ENCODE data around the gene HDAC9. TPM values are rescaled to one million over a fixed set of nuclear protein-coding genes. Genes with fewer than 3 reads are reported as not detected.
A peak's percentile ranks its signal among the peaks of the same experiment; 100 is the strongest.

HDAC9 gene
- total RNA-seq, 1 experiment from 2014 or later, result 14.7 TPM

- peaks cover 25% of the 10 kb centered on the region for H3F3A ChIP-seq (ENCODE audit: insufficient read depth, low read depth)
- 0 out of 2 replicates have a peak, but pooled peaks cover 5% of the 10 kb centered on the region for H3K9me3 ChIP-seq (ENCODE audit: insufficient read depth, low read depth)
- peak in 1 of 2 experiments; percentile 11 for DNase-seq
- H3K27ac ChIP-seq, result no peak overlapping the region
- peaks cover 30% of the 10 kb centered on the region for H3K4me1 ChIP-seq (replicated peaks; ENCODE audit: insufficient read depth)
- POLR2A ChIA-PET (ENCODE audit: unreplicated experiment), result no interaction called here
- H3K4me2 ChIP-seq, result no peak overlapping the region
- no peak overlapping the region for H3K4me3 ChIP-seq
- no peaks in the 10 kb centered on the region for H3K27me3 ChIP-seq (ENCODE audit: insufficient read depth, low read depth)
- intact Hi-C loops (cut with micrococcal nuclease; ENCODE audit: unreplicated experiment), result no loop called here
- H3K9me2 ChIP-seq (ENCODE audit: insufficient read depth), result 0 out of 2 replicates have a peak, but pooled peaks cover 3% of the 10 kb centered on the region
- no peak overlapping the region for H2AFZ ChIP-seq
- peaks cover 11% of the 10 kb centered on the region for H3K79me2 ChIP-seq (ENCODE audit: low read depth)
- CTCF ChIA-PET, result no interaction called here
- no peak for TF ChIP-seq CTCF (conservative IDR thresholded peaks at IDR 0.05)
- H3K36me3 ChIP-seq (ENCODE audit: low read depth), result no peaks in the 10 kb centered on the region
- no TSS peak for BruUV-seq (replicated peaks)
- H4K20me1 ChIP-seq (ENCODE audit: insufficient read depth), result no peaks in the 10 kb centered on the region
Observed at GRCh38 chr7:18505870-18506460, 10.4 kb downstream of the HDAC9 start.

GRCh38 chr7:18508443-18509427 lies 13.2 kb downstream of the HDAC9 start:
- 0 out of 2 replicates have a peak, but pooled peaks cover 5% of the 10 kb centered on the region for H3K9me3 ChIP-seq (ENCODE audit: insufficient read depth, low read depth)
- intact Hi-C loops (cut with micrococcal nuclease; ENCODE audit: unreplicated experiment), result loop anchor here (1.0 kb wide), 2 partner anchors 13 to 152 kb away; partner anchors contain the start of gene HDAC9
- no peak; the same call in 1 of the 2 replicates for TF ChIP-seq CTCF (conservative IDR thresholded peaks at IDR 0.05)
- no peak for TF ChIP-seq EZH2 (IDR thresholded peaks at IDR 0.05; ENCODE audit: low read depth)
- ChIA-PET CTCF (interaction anchor here (2.1 kb wide), 1 partner anchor 62 kb away, joined by 13 read pairs; no protein-coding TSS in a partner anchor), POLR2A (ENCODE audit: unreplicated experiment) (interaction anchor here (0.6 to 1.0 kb wide), 16 partner anchors 12 to 1833 kb away, joined by 3 to 15 read pairs (median 5); partner anchors contain the start of genes HDAC9 and MACC1)
- H3K27me3 ChIP-seq (ENCODE audit: insufficient read depth, low read depth), result no peaks in the 10 kb centered on the region
- peak overlapping the region; percentile 59 for H3K4me3 ChIP-seq
- DNase-seq, result peak; percentile 59 to 99
- H3K4me2 ChIP-seq, result peak overlapping the region; percentile 81
- TSS peak; percentile 93 for BruUV-seq (replicated peaks)
- H3K27ac ChIP-seq, result peak overlapping the region; percentile 98
- H3K4me1 ChIP-seq (replicated peaks; ENCODE audit: insufficient read depth), result peaks cover 37% of the 10 kb centered on the region
- no peaks in the 10 kb centered on the region for H4K20me1 ChIP-seq (ENCODE audit: insufficient read depth)
- H2AFZ ChIP-seq, result peak overlapping the region; percentile 71
- H3K9me2 ChIP-seq (ENCODE audit: insufficient read depth), result 0 out of 2 replicates have a peak, but pooled peaks cover 3% of the 10 kb centered on the region
- H3K79me2 ChIP-seq (ENCODE audit: low read depth), result peaks cover 18% of the 10 kb centered on the region
- no peaks in the 10 kb centered on the region for H3K36me3 ChIP-seq (ENCODE audit: low read depth)
- peaks cover 25% of the 10 kb centered on the region for H3F3A ChIP-seq (ENCODE audit: insufficient read depth, low read depth)

GRCh38 chr7:18509481-18509880 lies 13.9 kb downstream of the HDAC9 start:
- CTCF ChIA-PET, result interaction anchor here (2.1 kb wide), 1 partner anchor 61 kb away, joined by 13 read pairs; no protein-coding TSS in a partner anchor
- peak in 1 of 2 experiments; percentile 60 for DNase-seq
- Histone ChIP-seq H3K79me2 (ENCODE audit: low read depth) (peaks cover 18% of the 10 kb centered on the region), H3K27ac (peak overlapping the region; percentile 98), H4K20me1 (ENCODE audit: insufficient read depth) (no peaks in the 10 kb centered on the region), H3F3A (ENCODE audit: insufficient read depth, low read depth) (peaks cover 25% of the 10 kb centered on the region), H3K36me3 (ENCODE audit: low read depth) (no peaks in the 10 kb centered on the region), H3K9me3 (ENCODE audit: insufficient read depth, low read depth) (0 out of 2 replicates have a peak, but pooled peaks cover 5% of the 10 kb centered on the region), H2AFZ (peak overlapping the region; percentile 71), H3K4me1 (replicated peaks; ENCODE audit: insufficient read depth) (peaks cover 38% of the 10 kb centered on the region), H3K9me2 (ENCODE audit: insufficient read depth) (0 out of 2 replicates have a peak, but pooled peaks cover 3% of the 10 kb centered on the region), H3K27me3 (ENCODE audit: insufficient read depth, low read depth) (no peaks in the 10 kb centered on the region), H3K4me2 (peak overlapping the region; percentile 81), H3K4me3 (peak overlapping the region; percentile 59)
- POLR2A ChIA-PET (ENCODE audit: unreplicated experiment), result interaction anchor here (0.6 to 1.0 kb wide), 10 partner anchors 11 to 1832 kb away, joined by 3 to 15 read pairs (median 5); partner anchors contain the start of gene MACC1
- TF ChIP-seq CTCF (conservative IDR thresholded peaks at IDR 0.05) (no peak), EZH2 (IDR thresholded peaks at IDR 0.05; ENCODE audit: low read depth) (no peak)
- TSS peak; percentile 67 for BruUV-seq (replicated peaks)
- intact Hi-C loops (cut with micrococcal nuclease; ENCODE audit: unreplicated experiment), result no loop called here

Measured in PC-9 (cell line).